Vagina (tissue), 2 donors: ENCODE measurements around the gene PRF1.

ENCODE experiments used
- CTCF ChIP-seq, 3 experiments: fragments of 450-650 bp in 2 of 3; fragments of 200-600 bp in 1 of 3; sonication (generic) in 1 of 3; IDR thresholded peaks; one replicate each; pipeline ENCODE4 v1.5.1; 2017 to 2019; ENCODE audit warnings: antibody characterized with exemption in 3 of 3, mild to moderate bottlenecking in 2 of 3, moderate library complexity in 2 of 3
- POLR2A ChIP-seq, 2 donors: fragments of 450-650 bp; IDR thresholded peaks; one replicate each; pipeline ENCODE4 v1.6.1; 2017; ENCODE audit warnings: antibody characterized with exemption in 2 of 2, mild to moderate bottlenecking in 2 of 2, moderate library complexity in 2 of 2

GRCh38 chr10:70558871-70559810 is 43.4 kb downstream of the PRF1 start:
- TF ChIP-seq POLR2A (IDR thresholded peaks at IDR 0.05), result no peak
- peak; percentile 36 to 58 (median 38) for TF ChIP-seq CTCF (IDR thresholded peaks at IDR 0.05)
